Measurements from ENCODE around the gene MCOLN1.
A peak's percentile ranks its signal among the peaks of the same experiment; 100 is the strongest.
"Not testable (repeated sequence)": the region's sequence is repeated elsewhere in the genome, so short reads cannot be mapped to it uniquely, and the experiment has no call there.

The MCOLN1 gene

GRCh38 chr19:7575434-7576040 is 53.1 kb downstream of the MCOLN1 start:
- DNase-seq (ENCODE audit: low spot score), result peak; percentile 46

GRCh38 chr19:7577422-7577821 is 55.0 kb downstream of the MCOLN1 start:
- DNase-seq (ENCODE audit: low spot score), result not testable (repeated sequence)

GRCh38 chr19:7578127-7578526 is 55.7 kb downstream of the MCOLN1 start:
- DNase-seq (ENCODE audit: low spot score), result peak; percentile 13

GRCh38 chr19:7579182-7579581 is 56.8 kb downstream of the MCOLN1 start:
- DNase-seq (ENCODE audit: low spot score), result no peak

GRCh38 chr19:7582446-7582845 is 60.0 kb downstream of the MCOLN1 start:
- no peak for DNase-seq (ENCODE audit: low spot score)
